ENCODE results near the gene NLRX1. TPM values are rescaled to one million over a fixed set of nuclear protein-coding genes. Genes with fewer than 3 reads are reported as not detected.

NLRX1 gene
- total RNA-seq, 1 experiment from 2014 or later: 25.2 TPM

DNA sequence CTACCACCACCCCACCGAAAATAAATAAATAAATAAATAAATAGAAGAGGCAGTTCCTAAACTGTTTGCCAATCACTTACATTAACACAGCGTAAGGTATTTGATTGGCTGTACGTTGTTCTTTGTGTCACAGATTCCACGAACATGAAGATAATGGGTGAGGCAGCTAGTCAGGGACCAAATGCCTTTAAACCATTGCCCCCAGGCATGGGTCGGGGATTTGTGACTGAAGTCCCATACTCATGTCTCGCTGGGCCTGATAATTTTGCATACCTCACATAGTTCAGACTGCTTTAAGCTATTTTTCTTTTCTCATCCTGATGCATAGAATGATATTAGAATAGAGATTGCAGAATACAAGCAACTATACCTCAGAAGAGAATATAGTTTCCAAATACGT is 34.0 kb downstream of the NLRX1 start:
- ATAC-seq (no peak), DNase-seq (ENCODE audit: low read depth, low spot score) (no peak)
- in situ Hi-C loops (cut with HindIII; ENCODE audit: low pct_unique_long_range_greater_than_20kb, low sequenced_read_pairs) (no loop called here), intact Hi-C loops (cut with micrococcal nuclease; ENCODE audit: unreplicated experiment) (loop anchor here (2.0 kb wide), 1 partner anchor 120 kb away; no protein-coding TSS in a partner anchor)
- ChIA-PET CTCF (no interaction called here), POLR2A (interaction anchor here (0.7 kb wide), 1 partner anchor 106 kb away, joined by 3 read pairs; no protein-coding TSS in a partner anchor)
- BruUV-seq (replicated peaks): no TSS peak
- Histone ChIP-seq H3K9me3 (ENCODE audit: control insufficient read depth, insufficient read depth, low read depth, low read length) (no peaks in the 10 kb centered on the region), H3K4me3 (ENCODE audit: low read depth in 2 of 2, low read length in 2 of 2) (no peak overlapping the region), H3K36me3 (ENCODE audit: control insufficient read depth, insufficient read depth, low read length) (no peaks in the 10 kb centered on the region), H3K27ac (ENCODE audit: low read length) (no peak overlapping the region), H3K4me1 (ENCODE audit: control insufficient read depth, insufficient read depth, low read length) (peaks cover 10% of the 10 kb centered on the region), H3K27me3 (ENCODE audit: control insufficient read depth, insufficient read depth, low read length) (no peaks in the 10 kb centered on the region)
- TF ChIP-seq, protein P1, sequence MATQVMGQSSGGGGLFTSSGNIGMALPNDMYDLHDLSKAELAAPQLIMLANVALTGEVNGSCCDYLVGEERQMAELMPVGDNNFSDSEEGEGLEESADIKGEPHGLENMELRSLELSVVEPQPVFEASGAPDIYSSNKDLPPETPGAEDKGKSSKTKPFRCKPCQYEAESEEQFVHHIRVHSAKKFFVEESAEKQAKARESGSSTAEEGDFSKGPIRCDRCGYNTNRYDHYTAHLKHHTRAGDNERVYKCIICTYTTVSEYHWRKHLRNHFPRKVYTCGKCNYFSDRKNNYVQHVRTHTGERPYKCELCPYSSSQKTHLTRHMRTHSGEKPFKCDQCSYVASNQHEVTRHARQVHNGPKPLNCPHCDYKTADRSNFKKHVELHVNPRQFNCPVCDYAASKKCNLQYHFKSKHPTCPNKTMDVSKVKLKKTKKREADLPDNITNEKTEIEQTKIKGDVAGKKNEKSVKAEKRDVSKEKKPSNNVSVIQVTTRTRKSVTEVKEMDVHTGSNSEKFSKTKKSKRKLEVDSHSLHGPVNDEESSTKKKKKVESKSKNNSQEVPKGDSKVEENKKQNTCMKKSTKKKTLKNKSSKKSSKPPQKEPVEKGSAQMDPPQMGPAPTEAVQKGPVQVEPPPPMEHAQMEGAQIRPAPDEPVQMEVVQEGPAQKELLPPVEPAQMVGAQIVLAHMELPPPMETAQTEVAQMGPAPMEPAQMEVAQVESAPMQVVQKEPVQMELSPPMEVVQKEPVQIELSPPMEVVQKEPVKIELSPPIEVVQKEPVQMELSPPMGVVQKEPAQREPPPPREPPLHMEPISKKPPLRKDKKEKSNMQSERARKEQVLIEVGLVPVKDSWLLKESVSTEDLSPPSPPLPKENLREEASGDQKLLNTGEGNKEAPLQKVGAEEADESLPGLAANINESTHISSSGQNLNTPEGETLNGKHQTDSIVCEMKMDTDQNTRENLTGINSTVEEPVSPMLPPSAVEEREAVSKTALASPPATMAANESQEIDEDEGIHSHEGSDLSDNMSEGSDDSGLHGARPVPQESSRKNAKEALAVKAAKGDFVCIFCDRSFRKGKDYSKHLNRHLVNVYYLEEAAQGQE (IDR thresholded peaks at IDR 0.05; ENCODE audit: insufficient read depth in 1 of 2, low read depth in 2 of 2, low read length in 1 of 2): no peak
- no peak for TF ChIP-seq TCF7L2 (IDR thresholded peaks at IDR 0.05; ENCODE audit: low read depth, low read length)
- TF ChIP-seq POLR2AphosphoS5 (IDR thresholded peaks at IDR 0.05; ENCODE audit: low read depth, low read length): no peak
- no peak for TF ChIP-seq SIN3A (IDR thresholded peaks at IDR 0.05; ENCODE audit: borderline replicate concordance, insufficient read depth, low read depth, low read length)
- TF ChIP-seq, protein P2, sequence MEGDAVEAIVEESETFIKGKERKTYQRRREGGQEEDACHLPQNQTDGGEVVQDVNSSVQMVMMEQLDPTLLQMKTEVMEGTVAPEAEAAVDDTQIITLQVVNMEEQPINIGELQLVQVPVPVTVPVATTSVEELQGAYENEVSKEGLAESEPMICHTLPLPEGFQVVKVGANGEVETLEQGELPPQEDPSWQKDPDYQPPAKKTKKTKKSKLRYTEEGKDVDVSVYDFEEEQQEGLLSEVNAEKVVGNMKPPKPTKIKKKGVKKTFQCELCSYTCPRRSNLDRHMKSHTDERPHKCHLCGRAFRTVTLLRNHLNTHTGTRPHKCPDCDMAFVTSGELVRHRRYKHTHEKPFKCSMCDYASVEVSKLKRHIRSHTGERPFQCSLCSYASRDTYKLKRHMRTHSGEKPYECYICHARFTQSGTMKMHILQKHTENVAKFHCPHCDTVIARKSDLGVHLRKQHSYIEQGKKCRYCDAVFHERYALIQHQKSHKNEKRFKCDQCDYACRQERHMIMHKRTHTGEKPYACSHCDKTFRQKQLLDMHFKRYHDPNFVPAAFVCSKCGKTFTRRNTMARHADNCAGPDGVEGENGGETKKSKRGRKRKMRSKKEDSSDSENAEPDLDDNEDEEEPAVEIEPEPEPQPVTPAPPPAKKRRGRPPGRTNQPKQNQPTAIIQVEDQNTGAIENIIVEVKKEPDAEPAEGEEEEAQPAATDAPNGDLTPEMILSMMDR (IDR thresholded peaks at IDR 0.05): no peak

DNA sequence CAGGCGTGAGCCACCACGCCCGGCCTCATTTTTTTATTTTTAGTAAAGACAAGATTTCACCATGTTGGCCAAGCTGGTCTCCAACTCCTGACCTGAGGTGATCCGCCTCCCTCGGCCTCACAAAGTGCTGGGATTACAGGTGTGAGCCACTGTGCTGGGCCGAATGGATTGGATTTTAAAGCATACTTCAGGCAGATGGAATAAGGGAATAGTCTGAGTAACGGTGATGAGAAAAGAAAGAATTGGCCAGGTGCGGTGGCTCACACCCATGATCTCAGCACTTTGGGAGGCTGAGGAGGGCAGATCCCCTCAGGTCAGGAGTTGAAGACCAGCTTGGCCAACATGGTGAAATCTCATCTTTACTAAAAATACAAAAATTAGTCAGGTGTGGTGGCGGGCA is 35.5 kb downstream of the NLRX1 start:
- Histone ChIP-seq H3K36me3 (ENCODE audit: control insufficient read depth, insufficient read depth, low read length) (no peaks in the 10 kb centered on the region), H3K9me3 (ENCODE audit: control insufficient read depth, insufficient read depth, low read depth, low read length) (no peaks in the 10 kb centered on the region), H3K27me3 (ENCODE audit: control insufficient read depth, insufficient read depth, low read length) (no peaks in the 10 kb centered on the region), H3K4me1 (ENCODE audit: control insufficient read depth, insufficient read depth, low read length) (peaks cover 19% of the 10 kb centered on the region), H3K4me3 (ENCODE audit: low read depth in 2 of 2, low read length in 2 of 2) (no peak overlapping the region), H3K27ac (ENCODE audit: low read length) (no peak overlapping the region)
- TF ChIP-seq POLR2AphosphoS5 (IDR thresholded peaks at IDR 0.05; ENCODE audit: low read depth, low read length) (no peak), TCF7L2 (IDR thresholded peaks at IDR 0.05; ENCODE audit: low read depth, low read length) (no peak), SIN3A (IDR thresholded peaks at IDR 0.05; ENCODE audit: borderline replicate concordance, insufficient read depth, low read depth, low read length) (no peak)
- TF ChIP-seq, protein P1 (IDR thresholded peaks at IDR 0.05; ENCODE audit: insufficient read depth in 1 of 2, low read depth in 2 of 2, low read length in 1 of 2): no peak
- TF ChIP-seq, protein P2 (IDR thresholded peaks at IDR 0.05): no peak
- no TSS peak for BruUV-seq (replicated peaks)
- intact Hi-C loops (cut with micrococcal nuclease; ENCODE audit: unreplicated experiment) (no loop called here), in situ Hi-C loops (cut with HindIII; ENCODE audit: low pct_unique_long_range_greater_than_20kb, low sequenced_read_pairs) (no loop called here)
- ATAC-seq (no peak), DNase-seq (ENCODE audit: low read depth, low spot score) (no peak)
- POLR2A ChIA-PET: no interaction called here
- CTCF ChIA-PET: interaction anchor here (3.0 kb wide), 1 partner anchor 134 kb away, joined by 13 read pairs; no protein-coding TSS in a partner anchor

Measured in Panc1 (cell line).